Stomach (tissue), 9 donors: ENCODE data around the gene C3orf20. TPM values are rescaled to one million over a fixed set of nuclear protein-coding genes. Genes with fewer than 3 reads are reported as not detected.

Experiments
- DNase-seq, 2 donors: peaks; one replicate each; pipeline versions ENCODE4 v3.0.0 to v3.0.0-alpha.2; 2013 to 2019
- H3K27ac ChIP-seq, 5 donors: fragments of 200-600 bp in 4 of 5; sonication (generic) in 4 of 5; one replicate each; pipeline ENCODE4 v1.5.1; 2013 to 2019; ENCODE audit warnings: mild to moderate bottlenecking in 1 of 5, moderate library complexity in 1 of 5
- H3K27me3 ChIP-seq, 3 donors: fragments of 200-600 bp; sonication (generic); one replicate each; pipeline ENCODE4 v1.5.1; 2017 to 2019; ENCODE audit warnings: mixed run types in 1 of 3
- H3K36me3 ChIP-seq, 4 donors: fragments of 200-600 bp; sonication (generic); 1 replicate in 3 of 4; 2 replicates in 1 of 4; pipeline ENCODE4 v1.5.1; 2016 to 2019
- H3K4me1 ChIP-seq, 4 donors: fragments of 200-600 bp; sonication (generic); one replicate each; pipeline ENCODE4 v1.5.1; 2016 to 2019
- H3K4me3 ChIP-seq, 4 donors: fragments of 200-600 bp; sonication (generic) in 3 of 4; one replicate each; pipeline ENCODE4 v1.5.1; 2016 to 2019; ENCODE audit warnings: mild to moderate bottlenecking in 1 of 4
- H3K9me3 ChIP-seq, 4 donors: fragments of 200-600 bp; sonication (generic); one replicate each; pipeline ENCODE4 v1.5.1; 2016 to 2019
- CTCF ChIP-seq, 7 experiments: fragments of 450-650 bp in 4 of 7; fragments of 200-600 bp in 3 of 7; sonication (generic) in 3 of 7; IDR thresholded peaks; one replicate each; pipeline ENCODE4 v1.5.1; 2016 to 2019; ENCODE audit warnings: antibody characterized with exemption in 7 of 7, control low read depth in 2 of 7, mild to moderate bottlenecking in 1 of 7
- EP300 ChIP-seq: sonication (generic); formaldehyde crosslinking; IDR thresholded peaks from one replicate; pipeline ENCODE4 v1.6.1; 2017; ENCODE audit warnings: antibody characterized with exemption
- POLR2A ChIP-seq, 4 donors: fragments of 450-650 bp; IDR thresholded peaks; one replicate each; pipeline ENCODE4 v1.6.1; 2016; ENCODE audit warnings: antibody characterized with exemption in 4 of 4, control low read depth in 2 of 4, mild to moderate bottlenecking in 1 of 4, moderate library complexity in 1 of 4
- POLR2AphosphoS5 ChIP-seq, 3 donors: sonication (generic); formaldehyde crosslinking; IDR thresholded peaks; one replicate each; pipeline ENCODE4 v1.6.1; 2016; ENCODE audit warnings: antibody characterized with exemption in 3 of 3
- WGBS, 5 donors: extraction: QIAGEN DNeasy Blood & Tissue Kit in 3 of 5; methylation state at CpG; one replicate each; pipeline versions ENCODE4 v1.1.5 to v1.1.7; 2013 to 2018; 5-methylcytosine and 5-hydroxymethylcytosine counted together
- intact Hi-C: fragments of 100-400 bp; cut with DNase I; formaldehyde crosslinking; loops from one replicate; pipeline ENCODE4 v1.15.1; 2023; ENCODE audit warnings: low total_unique reads
- polyA plus RNA-seq, 3 donors: library from polyadenylated mRNA; stranded (reverse); fragments of 200-250 nt; gene quantifications; one replicate each; pipeline ENCODE4 v1.2.3, GENCODE V29; 2013
- total RNA-seq, 5 donors: library from RNA; depleted of rRNA; stranded (reverse); fragments of >200 nt; gene quantifications; one replicate each; pipeline versions ENCODE4 v1.1.0 to v1.2.3, GENCODE V29; 2014 to 2016
- donor health status: healthy with polysubstance abuse.
- donor health status: Bipolar disorder and iron deficiency.
- donor health status: healthy.

Gene C3orf20
- total and polyA plus RNA-seq, 8 donors, result 0.37 TPM; not detected in 7

GRCh38 chr3:14792691-14793121, 117.8 kb downstream of the C3orf20 start:
- intact Hi-C loops, result loop anchor here (5.0 kb wide), 1 partner anchor 130 kb away; no protein-coding TSS in a partner anchor

DNA sequence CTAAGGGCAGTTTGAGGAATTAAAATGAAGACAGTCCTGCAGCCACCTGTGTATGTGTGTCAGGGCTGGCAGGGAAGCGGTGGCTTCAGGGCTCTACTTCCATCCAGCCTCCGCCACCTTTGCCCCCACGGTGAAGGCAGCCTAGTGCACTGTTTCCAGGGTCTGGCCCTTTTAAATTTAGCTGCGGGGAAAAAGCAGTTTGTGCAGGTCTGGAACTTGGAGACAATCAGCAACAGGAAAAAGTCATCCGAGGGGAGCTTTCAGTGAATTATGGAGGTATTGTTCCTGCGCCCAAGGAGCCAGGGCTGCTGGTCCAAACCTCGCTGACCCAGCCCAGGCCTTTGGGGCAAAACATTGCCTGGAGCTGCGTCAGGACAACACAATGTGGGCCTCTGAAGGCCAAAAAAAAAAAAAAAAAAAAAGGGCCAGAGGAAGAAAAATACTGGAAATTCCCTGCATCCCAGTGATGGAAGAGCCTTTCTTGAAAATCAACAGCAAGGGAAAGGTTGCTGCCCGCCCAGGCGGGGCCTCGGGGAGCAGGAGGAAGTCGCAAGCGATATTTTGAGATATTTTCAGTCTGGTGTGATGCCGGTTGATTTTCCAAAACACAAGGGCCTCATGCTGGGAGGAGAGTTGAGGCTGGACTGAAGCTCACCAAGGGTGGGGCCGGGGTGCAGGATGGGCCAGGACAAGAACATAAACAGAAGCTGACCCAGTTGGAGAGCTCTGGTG, 118.4 kb downstream of the C3orf20 start:
- DNase-seq, result peak in 1 of 2 donors; percentile 56
- Histone ChIP-seq H3K4me1 (peaks cover 0 to 13% (median 6%) of the 10 kb centered on the region in 4 donors), H3K36me3 (no peaks in the 10 kb centered on the region), H3K9me3 (no peaks in the 10 kb centered on the region), H3K27ac (peak overlapping the region in 3 of 5 donors; percentile 31 to 54 (median 45)), H3K4me3 (no peak overlapping the region), H3K27me3 (peaks cover 0 to 14% (median 0%) of the 10 kb centered on the region in 3 donors)
- 55 to 73% (median 70%) methylated on average over 15 of the region's 15 CpGs for WGBS, 5 donors
- TF ChIP-seq CTCF (IDR thresholded peaks at IDR 0.05) (no peak), EP300 (no peak), POLR2AphosphoS5 (IDR thresholded peaks at IDR 0.05) (no peak), POLR2A (IDR thresholded peaks at IDR 0.05) (no peak)
- intact Hi-C loops, result loop anchor here (5.0 kb wide), 1 partner anchor 129 kb away; no protein-coding TSS in a partner anchor

More at GRCh38 chr3:14792691-14793121, 117.8 kb downstream of the C3orf20 start:
- Histone ChIP-seq H3K27me3 (peaks cover 0 to 15% (median 0%) of the 10 kb centered on the region in 3 donors), H3K27ac (peak overlapping the region in 3 of 5 donors; percentile 6 to 45 (median 31)), H3K9me3 (no peaks in the 10 kb centered on the region), H3K4me3 (no peak overlapping the region), H3K4me1 (peaks cover 0 to 13% (median 6%) of the 10 kb centered on the region in 4 donors), H3K36me3 (no peaks in the 10 kb centered on the region)
- no peak for TF ChIP-seq CTCF (IDR thresholded peaks at IDR 0.05)
- no peak for TF ChIP-seq EP300
- TF ChIP-seq POLR2AphosphoS5 (IDR thresholded peaks at IDR 0.05), result no peak
- no peak for TF ChIP-seq POLR2A (IDR thresholded peaks at IDR 0.05)
- DNase-seq, result no peak
- 80 to 93% (median 85%) methylated on average over 9 of the region's 9 CpGs for WGBS, 5 donors

DNA sequence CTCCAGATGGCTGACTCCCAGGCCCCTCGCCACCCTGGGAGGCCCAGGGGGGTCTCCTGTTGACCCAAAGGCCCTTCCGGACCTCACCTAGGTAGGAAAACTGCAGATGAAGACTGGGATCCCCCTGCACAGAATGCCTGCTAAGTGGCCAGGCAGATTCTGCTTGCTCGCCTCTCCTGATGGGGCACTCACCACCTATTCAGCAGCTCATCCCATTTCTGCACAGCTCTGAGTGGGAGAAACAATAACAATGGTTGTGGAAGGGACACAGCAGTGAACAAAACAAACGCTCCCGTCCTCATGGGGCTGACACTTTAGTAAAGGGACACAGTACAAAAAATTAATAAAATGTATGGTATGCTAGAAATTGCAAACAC, 118.9 kb downstream of the C3orf20 start:
- TF ChIP-seq CTCF (IDR thresholded peaks at IDR 0.05) (no peak), POLR2AphosphoS5 (IDR thresholded peaks at IDR 0.05) (no peak), POLR2A (IDR thresholded peaks at IDR 0.05) (no peak), EP300 (no peak)
- peaks cover 0 to 13% (median 6%) of the 10 kb centered on the region in 4 donors for H3K4me1 ChIP-seq
- H3K27me3 ChIP-seq, result peaks cover 0 to 10% (median 0%) of the 10 kb centered on the region in 3 donors
- intact Hi-C loops, result loop anchor here (5.0 kb wide), 1 partner anchor 128 kb away; no protein-coding TSS in a partner anchor
- peak overlapping the region in 3 of 5 donors; percentile 29 to 54 (median 45) for H3K27ac ChIP-seq
- WGBS, 5 donors, result 77 to 83% (median 79%) methylated on average over 4 to 5 of the region's 5 CpGs
- H3K36me3 ChIP-seq, result no peaks in the 10 kb centered on the region
- H3K9me3 ChIP-seq, result no peaks in the 10 kb centered on the region
- no peak for DNase-seq
- no peak overlapping the region for H3K4me3 ChIP-seq

DNA sequence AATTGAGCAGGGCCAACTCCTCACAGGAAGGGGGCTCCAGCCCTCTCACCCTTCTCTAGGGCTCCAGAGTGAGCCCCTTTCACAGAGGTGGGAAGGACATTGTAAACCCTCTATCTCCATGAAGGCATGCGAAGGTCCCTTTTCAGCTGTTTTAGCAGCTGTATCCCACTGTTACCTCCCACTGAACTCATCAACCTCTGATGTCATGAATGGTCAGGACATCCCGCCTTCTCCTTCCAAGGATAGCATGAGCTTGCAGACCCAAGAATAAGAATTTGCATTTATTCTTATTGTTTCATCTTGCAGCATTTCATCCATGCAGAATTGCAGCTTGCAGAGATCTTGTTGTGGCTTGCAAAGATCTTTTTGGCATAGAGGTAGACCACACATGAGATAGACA, 119.5 kb downstream of the C3orf20 start:
- H3K36me3 ChIP-seq, result no peaks in the 10 kb centered on the region
- no peak overlapping the region for H3K4me3 ChIP-seq
- peaks cover 0 to 13% (median 6%) of the 10 kb centered on the region in 4 donors for H3K4me1 ChIP-seq
- intact Hi-C loops, result loop anchor here (5.0 kb wide), 1 partner anchor 128 kb away; no protein-coding TSS in a partner anchor
- peaks cover 0 to 10% (median 0%) of the 10 kb centered on the region in 3 donors for H3K27me3 ChIP-seq
- no peak for DNase-seq
- H3K9me3 ChIP-seq, result no peaks in the 10 kb centered on the region
- no peak for TF ChIP-seq CTCF (IDR thresholded peaks at IDR 0.05)
- no peak for TF ChIP-seq POLR2AphosphoS5 (IDR thresholded peaks at IDR 0.05)
- TF ChIP-seq POLR2A (IDR thresholded peaks at IDR 0.05), result no peak
- no peak for TF ChIP-seq EP300
- H3K27ac ChIP-seq, result peak overlapping the region in 1 of 5 donors; percentile 45
- 77 to 96% (median 85%) methylated on average over 2 of the region's 2 CpGs for WGBS, 5 donors
